OCI-LY1 (cell line): ENCODE data around the gene DBT.

ENCODE experiments used
- H2AFZ ChIP-seq: fragments of 200-600 bp; sonication (generic), shearing (Covaris generic); 2 replicates; pipeline ENCODE4 v1.6.0; 2014; ENCODE audit warnings: antibody characterized with exemption, mild to moderate bottlenecking, low read length
- H3F3A ChIP-seq: fragments of 200-600 bp; sonication (generic), shearing (Covaris generic); 2 replicates; pipeline ENCODE4 v1.6.0; 2014; ENCODE audit warnings: mild to moderate bottlenecking, antibody characterized with exemption, low read length, moderate library complexity; ENCODE audit not compliant: insufficient read depth
- H3K27ac ChIP-seq: fragments of 200-600 bp; sonication (generic); 2 replicates; pipeline ENCODE4 v1.5.1; 2014; ENCODE audit warnings: low read length, mixed run types, mild to moderate bottlenecking, low read depth; ENCODE audit not compliant: poor library complexity, severe bottlenecking
- H3K27me3 ChIP-seq: fragments of 200-600 bp; sonication (generic); 2 replicates; pipeline ENCODE4 v1.6.0; 2014; ENCODE audit warnings: antibody characterized with exemption, mild to moderate bottlenecking, low read length, moderate library complexity; ENCODE audit not compliant: insufficient read depth
- H3K36me3 ChIP-seq: fragments of 200-600 bp; sonication (generic); 2 replicates; pipeline ENCODE4 v1.6.1; 2014; ENCODE audit warnings: mild to moderate bottlenecking, antibody characterized with exemption, low read length, moderate library complexity, mixed read lengths; ENCODE audit not compliant: insufficient read depth
- H3K4me1 ChIP-seq: fragments of 200-600 bp; sonication (generic); 2 replicates; pipeline ENCODE4 v1.5.1; 2014; ENCODE audit warnings: mild to moderate bottlenecking, low read length, moderate library complexity; ENCODE audit not compliant: insufficient read depth, severe bottlenecking
- H3K4me2 ChIP-seq: fragments of 200-600 bp; sonication (generic), shearing (Covaris generic); 2 replicates; pipeline ENCODE4 v1.6.1; 2014; ENCODE audit warnings: low read length
- H3K4me3 ChIP-seq: fragments of 200-600 bp; sonication (generic); 2 replicates; pipeline ENCODE4 v1.5.1; 2014; ENCODE audit warnings: low read length, low read depth, mild to moderate bottlenecking, mixed read lengths; ENCODE audit not compliant: poor library complexity, severe bottlenecking
- H3K79me2 ChIP-seq: fragments of 200-600 bp; shearing (Covaris generic); 2 replicates; pipeline ENCODE4 v1.6.1; 2016; ENCODE audit warnings: mixed run types, low read length, mixed read lengths; ENCODE audit not compliant: insufficient read depth
- H3K9ac ChIP-seq: fragments of 200-600 bp; sonication (generic), shearing (Covaris generic); 2 replicates; pipeline ENCODE4 v1.6.1; 2014; ENCODE audit warnings: mild to moderate bottlenecking, low read length, mixed read lengths
- H3K9me2 ChIP-seq: fragments of 200-600 bp; sonication (generic), shearing (Covaris generic); 2 replicates; pipeline ENCODE4 v1.6.1; 2014; ENCODE audit warnings: low read depth, mild to moderate bottlenecking, low read length, mixed read lengths
- H3K9me3 ChIP-seq: fragments of 200-600 bp; shearing (Covaris generic); 2 replicates; pipeline ENCODE4 v1.6.1; 2014; ENCODE audit warnings: low read length, mixed read lengths
- H4K20me1 ChIP-seq: fragments of 200-600 bp; sonication (generic), shearing (Covaris generic); 2 replicates; pipeline ENCODE4 v1.6.0; 2016; ENCODE audit warnings: mild to moderate bottlenecking, low read length; ENCODE audit not compliant: insufficient read depth
- CTCF ChIP-seq: fragments of 200-600 bp; sonication (generic), shearing (Covaris generic); IDR thresholded peaks from 2 replicates; pipeline ENCODE4 v1.5.1; 2017; ENCODE audit warnings: mild to moderate bottlenecking, antibody characterized with exemption, low read length, moderate library complexity, mixed read lengths
- EZH2 ChIP-seq: fragments of 200-600 bp; sonication (generic), shearing (Covaris generic); IDR thresholded peaks from 2 replicates; pipeline ENCODE4 v1.8.0; 2017; ENCODE audit warnings: borderline replicate concordance, mixed run types, mild to moderate bottlenecking, antibody characterized with exemption, low read length, moderate library complexity, mixed read lengths

DBT gene

DNA sequence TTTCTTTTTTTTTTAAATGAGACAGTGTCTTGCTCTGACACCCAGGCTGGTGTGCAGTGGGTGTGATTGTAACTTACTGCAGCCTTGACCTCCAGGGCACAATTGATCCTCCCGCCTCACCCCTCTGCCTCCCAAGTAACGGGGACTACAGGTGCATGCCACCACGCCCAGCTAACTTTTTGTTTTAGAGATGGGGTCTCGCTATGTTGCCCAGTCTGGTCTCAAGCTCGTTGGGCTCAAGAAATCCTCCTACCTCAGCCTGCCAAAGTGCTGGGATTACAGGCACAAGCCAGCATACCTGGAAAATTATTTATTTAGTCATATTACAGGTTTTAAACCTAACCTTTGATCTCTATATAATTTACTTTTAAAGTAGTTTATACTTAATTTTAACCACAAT lies 84.9 kb downstream of the DBT start:
- Histone ChIP-seq H3K27me3 (no peaks in the 10 kb centered on the region), H3K27ac (no peak overlapping the region), H2AFZ (no peak overlapping the region), H4K20me1 (no peaks in the 10 kb centered on the region), H3K9me2 (no peaks in the 10 kb centered on the region), H3K9ac (no peak overlapping the region), H3K36me3 (no peaks in the 10 kb centered on the region), H3K9me3 (no peaks in the 10 kb centered on the region), H3K4me3 (no peak overlapping the region), H3K79me2 (no peaks in the 10 kb centered on the region), H3K4me1 (no peaks in the 10 kb centered on the region), H3F3A (no peaks in the 10 kb centered on the region), H3K4me2 (no peak overlapping the region)
- TF ChIP-seq CTCF (no peak), EZH2 (no peak)

DNA sequence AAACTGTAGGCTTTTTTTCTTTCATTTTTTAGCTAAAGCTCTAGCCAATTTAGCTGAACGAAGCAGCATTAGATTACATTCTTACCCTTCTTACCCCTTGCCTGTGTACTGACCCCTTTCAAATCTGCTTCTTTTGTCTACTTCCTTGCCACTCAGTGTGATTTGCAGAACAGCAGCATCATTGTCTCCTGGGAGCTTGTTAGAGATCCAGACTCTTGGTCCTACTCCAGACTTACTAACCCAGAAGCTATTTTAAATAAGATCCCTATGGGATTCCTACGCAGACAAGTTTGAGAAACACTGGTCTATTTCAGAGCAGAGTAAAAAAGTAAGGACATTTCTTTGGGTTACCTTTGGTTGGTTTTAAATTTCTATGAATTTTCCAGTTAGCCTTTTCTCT lies 85.4 kb downstream of the DBT start:
- no peaks in the 10 kb centered on the region for H3F3A ChIP-seq
- H3K27ac ChIP-seq: no peak overlapping the region
- no peak overlapping the region for H2AFZ ChIP-seq
- no peak overlapping the region for H3K4me3 ChIP-seq
- H3K9me3 ChIP-seq: no peaks in the 10 kb centered on the region
- H3K4me1 ChIP-seq: no peaks in the 10 kb centered on the region
- H3K9ac ChIP-seq: no peak overlapping the region
- no peaks in the 10 kb centered on the region for H3K9me2 ChIP-seq
- H3K79me2 ChIP-seq: no peaks in the 10 kb centered on the region
- H3K27me3 ChIP-seq: no peaks in the 10 kb centered on the region
- no peak overlapping the region for H3K4me2 ChIP-seq
- H3K36me3 ChIP-seq: no peaks in the 10 kb centered on the region
- H4K20me1 ChIP-seq: no peaks in the 10 kb centered on the region
- TF ChIP-seq CTCF (no peak), EZH2 (no peak)

GRCh38 chr1:100162881-100163280 lies 86.8 kb downstream of the DBT start:
- no peaks in the 10 kb centered on the region for H3F3A ChIP-seq
- no peak for TF ChIP-seq EZH2
- no peak for TF ChIP-seq CTCF
- no peaks in the 10 kb centered on the region for H3K79me2 ChIP-seq
- H3K36me3 ChIP-seq: no peaks in the 10 kb centered on the region
- H4K20me1 ChIP-seq: no peaks in the 10 kb centered on the region
- H3K4me2 ChIP-seq: no peak overlapping the region
- no peaks in the 10 kb centered on the region for H3K27me3 ChIP-seq
- no peaks in the 10 kb centered on the region for H3K9me2 ChIP-seq
- H3K9me3 ChIP-seq: no peaks in the 10 kb centered on the region
- H3K4me1 ChIP-seq: no peaks in the 10 kb centered on the region
- H3K27ac ChIP-seq: no peak overlapping the region
- no peak overlapping the region for H3K4me3 ChIP-seq
- H2AFZ ChIP-seq: no peak overlapping the region
- no peak overlapping the region for H3K9ac ChIP-seq
